ENCODE data around the gene RASAL3. TPM values are rescaled to one million over a fixed set of nuclear protein-coding genes. Genes with fewer than 3 reads are reported as not detected.

Gene RASAL3
- 31.9 TPM for polyA plus RNA-seq (2012; ENCODE audit: low read depth, missing spikeins)

DNA sequence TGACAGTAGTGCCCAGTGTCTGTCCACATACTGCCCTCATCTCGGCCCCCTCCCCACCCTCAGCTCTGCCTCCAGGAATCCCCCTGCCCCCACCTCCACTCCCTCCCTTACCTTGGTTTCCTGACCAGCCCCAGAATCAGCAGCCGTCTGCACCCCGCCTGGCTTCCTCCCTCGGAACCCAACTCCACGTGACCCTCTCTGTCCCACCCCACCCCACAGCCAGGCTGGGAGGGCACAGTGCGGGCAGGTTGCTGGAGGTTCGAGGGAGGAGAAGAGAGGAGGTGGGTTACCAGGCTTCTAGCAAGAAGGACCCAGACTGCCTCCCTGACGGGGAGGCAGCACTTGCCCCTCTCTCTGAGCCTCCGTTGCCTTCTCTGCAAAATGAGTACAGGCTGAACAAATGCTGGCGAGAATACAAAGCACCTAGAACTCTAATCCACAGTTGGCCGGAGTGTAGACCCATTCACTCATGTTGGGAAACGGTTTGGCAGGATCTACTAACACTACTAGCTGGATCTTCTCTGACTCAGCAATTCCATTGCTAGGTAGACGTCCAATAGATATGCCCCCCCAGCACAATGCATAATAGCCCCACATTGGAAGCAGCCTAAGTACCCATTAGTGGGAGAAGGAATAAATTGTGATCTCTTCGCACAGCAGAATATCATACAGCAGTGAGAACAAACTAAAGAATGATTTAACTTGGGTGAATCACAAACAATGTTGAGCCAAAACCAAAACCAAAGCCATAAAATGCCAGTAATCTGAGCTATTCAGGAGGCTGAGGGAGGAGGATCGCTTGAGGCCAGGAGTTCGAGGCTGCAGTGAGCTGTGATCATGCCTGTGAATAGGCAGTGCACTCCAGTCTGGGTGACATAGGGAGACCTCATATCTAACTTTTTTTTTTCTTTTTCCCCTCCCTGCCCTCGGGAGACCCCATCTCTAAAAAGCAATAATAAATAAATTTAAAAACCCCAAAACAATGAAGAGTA is at the start of gene RASAL3:
Gene RASAL3, minus strand, starts transcription at position 151 of the 992 bp plus-strand sequence. CDS start 186 bp downstream, outside the sequence.
- no peak for TF ChIP-seq POU2F2 (IDR thresholded peaks at IDR 0.05; ENCODE audit: low read depth, low read length)
- peak; percentile 33; the same call in 1 of the 2 replicates for TF ChIP-seq TAF1 (IDR thresholded peaks at IDR 0.05; ENCODE audit: low read depth, low read length)
- TF ChIP-seq SPI1 (IDR thresholded peaks at IDR 0.05; ENCODE audit: low read depth, low read length), result peak; percentile 47
- TF ChIP-seq POLR2AphosphoS5 (IDR thresholded peaks at IDR 0.05; ENCODE audit: low read depth, low read length), result no peak
- TF ChIP-seq POLR2A (IDR thresholded peaks at IDR 0.05; ENCODE audit: low read depth, low read length), result no peak
- no peak for TF ChIP-seq PAX5 (IDR thresholded peaks at IDR 0.05; ENCODE audit: insufficient read depth, low read length, severe bottlenecking)
- DNase-seq (ENCODE audit: insufficient read length, low spot score) (no peak), FAIRE-seq (peak; percentile 98)

- TF ChIP-seq POLR2AphosphoS5 (IDR thresholded peaks at IDR 0.05; ENCODE audit: low read depth, low read length) (no peak), SPI1 (IDR thresholded peaks at IDR 0.05; ENCODE audit: low read depth, low read length) (no peak)
- DNase-seq (ENCODE audit: insufficient read length, low spot score), result no peak
- FAIRE-seq, result no peak
Measured at GRCh38 chr19:15511671-15512424, 47.5 kb upstream of the RASAL3 start.

DNA sequence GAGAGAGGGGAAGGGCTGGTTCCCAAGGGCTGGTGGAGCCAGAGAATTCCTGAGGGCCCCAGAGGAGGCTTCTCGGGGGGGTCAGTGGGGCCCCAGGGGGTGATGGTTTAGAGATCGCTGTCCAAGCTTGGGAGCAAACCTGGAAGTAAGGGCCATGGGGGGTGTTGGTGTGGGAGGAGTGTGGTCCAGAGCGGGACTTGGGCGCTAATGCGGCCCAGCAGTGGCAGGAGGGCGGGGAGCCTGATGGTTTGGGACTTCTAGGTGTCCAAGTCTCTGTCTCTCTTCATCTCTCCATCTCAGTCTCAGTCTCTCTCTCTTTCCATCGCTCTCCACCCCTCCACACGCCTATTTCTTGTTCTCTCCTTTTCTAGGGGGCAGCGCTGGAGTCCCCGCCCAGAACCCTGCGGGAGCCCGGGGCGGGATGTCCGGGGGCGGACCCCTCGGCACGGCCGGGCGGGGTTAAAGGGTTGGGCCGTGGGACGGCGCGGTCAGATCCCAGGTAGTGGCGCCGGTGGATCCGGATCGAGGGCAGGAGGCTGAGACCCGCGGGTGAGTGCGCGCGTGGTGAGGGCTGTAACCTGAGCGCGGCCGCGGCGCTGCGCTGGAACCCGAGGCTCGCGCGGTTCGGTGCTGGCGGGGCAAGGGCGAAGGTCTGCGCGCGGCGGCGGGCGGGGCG is 43.8 kb upstream of the RASAL3 start, which contains the start of gene CYP4F22:
Gene CYP4F22, plus strand, starts transcription at position 491 of the 676 bp plus-strand sequence. CDS start 16,812 bp downstream, outside the sequence.
- TF ChIP-seq PAX5 (IDR thresholded peaks at IDR 0.05; ENCODE audit: insufficient read depth, low read length, severe bottlenecking), result no peak
- no peak for TF ChIP-seq POU2F2 (IDR thresholded peaks at IDR 0.05; ENCODE audit: low read depth, low read length)
- TF ChIP-seq POLR2A (IDR thresholded peaks at IDR 0.05; ENCODE audit: low read depth, low read length), result no peak
- TF ChIP-seq POLR2AphosphoS5 (IDR thresholded peaks at IDR 0.05; ENCODE audit: low read depth, low read length), result no peak
- FAIRE-seq (no peak), DNase-seq (ENCODE audit: insufficient read length, low spot score) (no peak)

DNA sequence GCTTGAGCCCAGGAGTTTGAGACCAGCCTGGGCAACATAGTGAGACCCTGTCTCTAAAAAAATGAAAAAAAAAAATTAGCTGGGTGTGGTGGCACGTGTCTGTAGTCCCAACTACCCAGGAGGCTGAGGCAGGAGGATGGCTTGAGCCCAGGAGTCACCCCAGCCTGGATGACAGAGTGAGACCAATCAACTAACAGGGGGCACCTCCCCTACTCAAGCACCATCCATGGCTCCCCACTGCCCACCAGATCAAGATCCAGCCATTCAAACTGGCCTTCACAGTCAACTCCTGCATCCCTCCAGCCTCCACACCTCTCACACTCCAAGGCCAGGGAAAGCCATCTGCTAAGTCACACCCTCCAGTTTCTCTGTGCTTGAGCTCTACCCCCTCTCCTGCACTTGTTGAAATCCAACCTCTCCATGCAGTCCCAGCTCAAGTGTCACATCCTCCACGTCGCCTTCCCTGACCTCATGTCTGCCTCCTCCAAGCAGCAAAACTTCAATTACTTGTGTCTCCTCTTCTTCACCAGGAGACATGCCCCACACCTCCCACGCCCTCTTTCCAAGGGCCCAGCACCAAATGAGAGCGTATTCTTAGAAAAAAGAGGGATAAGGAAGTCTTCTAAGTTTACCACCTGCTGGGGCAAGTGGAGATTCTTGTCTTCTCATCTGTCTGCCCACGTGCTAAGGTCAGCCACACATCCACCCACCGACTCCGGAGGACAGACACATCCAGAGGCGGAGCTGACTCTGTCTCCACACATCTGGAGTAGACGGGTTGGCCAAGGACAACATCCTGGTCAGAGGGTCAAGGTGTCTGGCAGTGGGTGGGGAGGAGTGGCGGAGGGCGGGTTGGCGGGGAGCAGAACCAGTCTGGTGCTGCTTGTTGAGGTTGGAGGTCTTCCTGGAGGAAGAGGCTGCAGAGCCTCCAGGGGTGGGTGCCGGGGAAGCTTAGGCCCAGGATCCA is 43.0 kb upstream of the RASAL3 start:
- FAIRE-seq (no peak), DNase-seq (ENCODE audit: insufficient read length, low spot score) (no peak)
- TF ChIP-seq TAF1 (IDR thresholded peaks at IDR 0.05; ENCODE audit: low read depth, low read length) (no peak), SPI1 (IDR thresholded peaks at IDR 0.05; ENCODE audit: low read depth, low read length) (no peak), POLR2A (IDR thresholded peaks at IDR 0.05; ENCODE audit: low read depth, low read length) (no peak), PAX5 (IDR thresholded peaks at IDR 0.05; ENCODE audit: insufficient read depth, low read length, severe bottlenecking) (no peak), POLR2AphosphoS5 (IDR thresholded peaks at IDR 0.05; ENCODE audit: low read depth, low read length) (no peak), POU2F2 (IDR thresholded peaks at IDR 0.05; ENCODE audit: low read depth, low read length) (no peak)

GRCh38 chr19:15506074-15506571 is 41.8 kb upstream of the RASAL3 start:
- DNase-seq (ENCODE audit: insufficient read length, low spot score) (no peak), FAIRE-seq (no peak)
- no peak for TF ChIP-seq TAF1 (IDR thresholded peaks at IDR 0.05; ENCODE audit: low read depth, low read length)
- TF ChIP-seq SPI1 (IDR thresholded peaks at IDR 0.05; ENCODE audit: low read depth, low read length), result no peak
- TF ChIP-seq PAX5 (IDR thresholded peaks at IDR 0.05; ENCODE audit: insufficient read depth, low read length, severe bottlenecking), result no peak
- TF ChIP-seq POU2F2 (IDR thresholded peaks at IDR 0.05; ENCODE audit: low read depth, low read length), result no peak
- no peak for TF ChIP-seq POLR2AphosphoS5 (IDR thresholded peaks at IDR 0.05; ENCODE audit: low read depth, low read length)
- no peak for TF ChIP-seq POLR2A (IDR thresholded peaks at IDR 0.05; ENCODE audit: low read depth, low read length)

DNA sequence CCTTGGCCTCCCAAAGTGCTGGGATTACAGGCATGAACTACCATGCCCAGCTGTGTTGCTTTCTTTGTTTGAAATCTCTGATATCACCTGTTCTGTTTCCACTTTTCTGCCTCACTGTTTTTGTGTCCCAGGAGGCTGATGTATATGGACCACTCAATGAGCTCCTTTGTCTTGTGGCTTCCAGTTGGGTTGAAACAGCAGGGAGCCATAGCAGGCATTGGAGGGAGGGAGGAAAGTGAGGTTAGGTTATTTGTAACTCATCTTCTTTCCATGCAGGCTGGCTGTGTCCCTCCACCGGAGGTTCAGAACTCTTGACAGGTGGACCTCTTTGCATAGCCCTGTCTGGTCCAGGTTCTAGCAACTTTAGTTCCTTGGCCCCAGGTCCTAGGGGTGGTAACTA is 37.9 kb upstream of the RASAL3 start:
- TF ChIP-seq PAX5 (IDR thresholded peaks at IDR 0.05; ENCODE audit: insufficient read depth, low read length, severe bottlenecking), result no peak
- no peak for TF ChIP-seq POLR2A (IDR thresholded peaks at IDR 0.05; ENCODE audit: low read depth, low read length)
- no peak for TF ChIP-seq TAF1 (IDR thresholded peaks at IDR 0.05; ENCODE audit: low read depth, low read length)
- no peak for TF ChIP-seq SPI1 (IDR thresholded peaks at IDR 0.05; ENCODE audit: low read depth, low read length)
- no peak for TF ChIP-seq POLR2AphosphoS5 (IDR thresholded peaks at IDR 0.05; ENCODE audit: low read depth, low read length)
- no peak for TF ChIP-seq POU2F2 (IDR thresholded peaks at IDR 0.05; ENCODE audit: low read depth, low read length)
- no peak for FAIRE-seq
- no peak for DNase-seq (ENCODE audit: insufficient read length, low spot score)

DNA sequence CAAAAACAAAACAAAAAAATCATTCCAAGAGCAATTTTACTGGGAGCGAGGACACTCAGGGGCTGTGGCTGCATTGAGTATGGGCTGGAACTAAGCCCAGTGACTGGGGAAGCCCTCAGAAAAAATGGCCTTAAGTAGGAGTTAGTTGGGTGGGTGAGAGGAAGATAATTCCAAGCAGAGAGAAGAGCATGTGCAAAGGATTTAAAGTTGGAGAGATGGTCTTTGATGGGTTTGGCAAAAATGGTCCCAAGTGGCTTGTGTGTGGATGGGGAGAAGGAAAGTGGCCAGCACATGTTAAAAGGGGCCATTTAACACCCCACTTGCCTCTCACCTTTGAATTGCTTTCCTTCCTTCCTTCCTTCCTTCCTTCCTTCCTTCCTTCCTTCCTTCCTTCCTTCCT is 37.3 kb upstream of the RASAL3 start:
- no peak for DNase-seq (ENCODE audit: insufficient read length, low spot score)

DNA sequence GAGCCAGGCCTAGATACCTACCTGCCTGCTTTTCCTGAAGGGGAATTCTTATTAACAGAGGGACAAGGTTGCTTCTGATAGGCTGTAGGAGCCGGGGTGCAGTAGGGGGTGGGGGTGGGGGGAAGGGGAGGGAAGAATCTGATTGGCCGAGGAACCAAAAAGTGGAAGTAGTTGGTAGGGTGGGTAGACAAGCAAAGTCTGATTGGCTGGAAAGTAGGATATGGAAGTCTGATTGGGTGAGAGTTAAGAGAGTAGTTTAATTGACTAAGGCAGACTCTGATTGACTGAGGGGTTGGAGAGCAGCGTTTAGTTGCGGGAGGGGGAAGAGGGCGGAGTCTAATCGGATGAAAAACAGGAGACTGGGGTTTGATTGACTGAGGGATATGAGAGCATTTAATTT is 34.6 kb upstream of the RASAL3 start:
- DNase-seq (ENCODE audit: insufficient read length, low spot score) (no peak), FAIRE-seq (no peak)
- TF ChIP-seq POLR2A (IDR thresholded peaks at IDR 0.05; ENCODE audit: low read depth, low read length), result no peak

More for the DNA sequence above, 37.3 kb upstream of the RASAL3 start:
- no peak for FAIRE-seq
- TF ChIP-seq POLR2AphosphoS5 (IDR thresholded peaks at IDR 0.05; ENCODE audit: low read depth, low read length), result no peak
- TF ChIP-seq SPI1 (IDR thresholded peaks at IDR 0.05; ENCODE audit: low read depth, low read length), result no peak
- no peak for TF ChIP-seq TAF1 (IDR thresholded peaks at IDR 0.05; ENCODE audit: low read depth, low read length)
- TF ChIP-seq POU2F2 (IDR thresholded peaks at IDR 0.05; ENCODE audit: low read depth, low read length), result no peak
- TF ChIP-seq PAX5 (IDR thresholded peaks at IDR 0.05; ENCODE audit: insufficient read depth, low read length, severe bottlenecking), result no peak
- no peak for TF ChIP-seq POLR2A (IDR thresholded peaks at IDR 0.05; ENCODE audit: low read depth, low read length)
